ENCODE measurements around the gene CHAD. TPM values are rescaled to one million over a fixed set of nuclear protein-coding genes. Genes with fewer than 3 reads are reported as not detected.

Gene CHAD
- total and polyA plus RNA-seq, 2 of the 13 experiments (the other 11 are each of a cell fraction or from before 2014, with no cell fraction given), result 1.4 TPM; not detected in 1

- TF ChIP-seq YEATS2 (CRISPR knock-in tag; IDR thresholded peaks at IDR 0.05; ENCODE audit: borderline replicate concordance) (peak; percentile 76; the same call in 1 of the 2 replicates), ZKSCAN8 (CRISPR knock-in tag; IDR thresholded peaks at IDR 0.05; ENCODE audit: borderline replicate concordance) (0 out of 2 replicates have a peak, but pooled peaks have one; percentile 56), SRSF9 (IDR thresholded peaks at IDR 0.05; ENCODE audit: borderline replicate concordance, insufficient read depth, low read depth, low read length, poor library complexity, severe bottlenecking) (no peak), AFF4 (CRISPR knock-in tag; IDR thresholded peaks at IDR 0.05) (no peak), ZNF180 (CRISPR knock-in tag; IDR thresholded peaks at IDR 0.05; ENCODE audit: borderline replicate concordance, low read depth) (no peak), ZNF121 (CRISPR knock-in tag; IDR thresholded peaks at IDR 0.05) (peak; percentile 71), JUN (CRISPR knock-in tag; IDR thresholded peaks at IDR 0.05) (no peak), ETS1 (CRISPR knock-in tag; IDR thresholded peaks at IDR 0.05) (no peak), SNAPC2 (CRISPR knock-in tag; IDR thresholded peaks at IDR 0.05) (no peak), ATF6 (CRISPR knock-in tag; conservative IDR thresholded peaks at IDR 0.05) (0 out of 2 replicates have a peak, but pooled peaks have one; percentile 54), SUZ12 (IDR thresholded peaks at IDR 0.05; ENCODE audit: low read depth, low read length) (no peak), IRX3 (CRISPR knock-in tag; IDR thresholded peaks at IDR 0.05; ENCODE audit: borderline replicate concordance, low read depth) (no peak), ZNF275 (CRISPR knock-in tag; IDR thresholded peaks at IDR 0.05; ENCODE audit: borderline replicate concordance) (0 out of 2 replicates have a peak, but pooled peaks have one; percentile 68), ZSCAN29 (CRISPR knock-in tag; conservative IDR thresholded peaks at IDR 0.05) (no peak), MAX (IDR thresholded peaks at IDR 0.05) (0 out of 2 replicates have a peak, but pooled peaks have one; percentile 44), NCOA5 (CRISPR knock-in tag; IDR thresholded peaks at IDR 0.05) (no peak), ZNF614 (CRISPR knock-in tag; IDR thresholded peaks at IDR 0.05; ENCODE audit: borderline replicate concordance) (peak; percentile 68), BRCA1 (CRISPR knock-in tag; IDR thresholded peaks at IDR 0.05) (0 out of 2 replicates have a peak, but pooled peaks have one; percentile 38), SNAPC5 (CRISPR knock-in tag; IDR thresholded peaks at IDR 0.05; ENCODE audit: borderline replicate concordance) (no peak), ZNF260 (CRISPR knock-in tag; IDR thresholded peaks at IDR 0.05; ENCODE audit: borderline replicate concordance, low read depth) (no peak), BCL6 (CRISPR knock-in tag; IDR thresholded peaks at IDR 0.05) (0 out of 2 replicates have a peak, but pooled peaks have one; percentile 39), PHB2 (IDR thresholded peaks at IDR 0.05; ENCODE audit: partially characterized antibody) (no peak)
Measured at GRCh38 chr17:50482516-50482915, 13.8 kb upstream of the CHAD start (continued).
